Liver (tissue), 9 donors: ENCODE data around the gene LEF1. TPM values are rescaled to one million over a fixed set of nuclear protein-coding genes. Genes with fewer than 3 reads are reported as not detected.

Experiments
- DNase-seq: peaks from one replicate; pipeline ENCODE4 v3.0.0-alpha.2; 2017; ENCODE audit warnings: low spot score
- H3K27ac ChIP-seq, 2 donors: one replicate each; pipeline ENCODE4 v1.7.0; 2013; ENCODE audit warnings: inconsistent platforms in 2 of 2, low read length in 2 of 2, control low read depth in 1 of 2, low read depth in 1 of 2, mild to moderate bottlenecking in 1 of 2
- H3K27me3 ChIP-seq, 4 donors: one replicate each; pipeline versions ENCODE4 v1.6.1 to v1.7.0; 2013; ENCODE audit warnings: low read length in 3 of 4, inconsistent platforms in 1 of 4, mild to moderate bottlenecking in 1 of 4, moderate library complexity in 1 of 4; ENCODE audit not compliant: control insufficient read depth in 4 of 4, insufficient read depth in 4 of 4
- H3K36me3 ChIP-seq, 4 donors: one replicate each; pipeline versions ENCODE4 v1.6.1 to v1.7.0; 2013; ENCODE audit warnings: low read length in 3 of 4, mild to moderate bottlenecking in 3 of 4, low read depth in 1 of 4, moderate library complexity in 1 of 4; ENCODE audit not compliant: control insufficient read depth in 4 of 4, insufficient read depth in 3 of 4
- H3K4me1 ChIP-seq, 4 donors: one replicate each; pipeline versions ENCODE4 v1.6.1 to v1.7.0; 2013; ENCODE audit warnings: low read length in 3 of 4, mild to moderate bottlenecking in 3 of 4, moderate library complexity in 1 of 4; ENCODE audit not compliant: control insufficient read depth in 4 of 4, insufficient read depth in 4 of 4
- H3K4me3 ChIP-seq, 3 donors: one replicate each; pipeline versions ENCODE4 v1.6.1 to v1.7.0; 2013; ENCODE audit warnings: low read length in 3 of 3, control low read depth in 1 of 3, low read depth in 1 of 3, mild to moderate bottlenecking in 1 of 3
- H3K9ac ChIP-seq, 2 donors: one replicate each; pipeline ENCODE4 v1.7.0; 2013; ENCODE audit warnings: low read length in 2 of 2, mild to moderate bottlenecking in 2 of 2, moderate library complexity in 2 of 2, control low read depth in 1 of 2, low read depth in 1 of 2
- H3K9me3 ChIP-seq, 4 donors: one replicate each; pipeline versions ENCODE4 v1.6.1 to v1.7.0; 2013; ENCODE audit warnings: low read length in 3 of 4; ENCODE audit not compliant: control insufficient read depth in 4 of 4
- ATF3 ChIP-seq: IDR thresholded peaks from 2 replicates; pipeline ENCODE4 v1.6.1; 2016; ENCODE audit warnings: antibody characterized with exemption
- CTCF ChIP-seq: fragments of 150-350 bp; IDR thresholded peaks from 2 replicates; pipeline ENCODE4 v1.5.1; 2017; ENCODE audit warnings: improper control_type of control experiment, low read depth, low read length; ENCODE audit not compliant: missing input control
- EGR1 ChIP-seq, 2 donors: IDR thresholded peaks; 2 replicates each; pipeline ENCODE4 v1.6.1; 2016 to 2018; ENCODE audit warnings: antibody characterized with exemption in 2 of 2, low read depth in 2 of 2
- FOXA1 ChIP-seq: IDR thresholded peaks from 2 replicates; pipeline ENCODE4 v1.6.1; 2016; ENCODE audit warnings: antibody characterized with exemption
- FOXA2 ChIP-seq: IDR thresholded peaks from 2 replicates; pipeline ENCODE4 v1.6.1; 2016; ENCODE audit warnings: antibody characterized with exemption
- GABPA ChIP-seq, 2 donors: IDR thresholded peaks in 1 of 2; conservative IDR thresholded peaks in 1 of 2; 2 replicates each; pipeline ENCODE4 v1.6.1; 2016; ENCODE audit warnings: antibody characterized with exemption in 2 of 2, mild to moderate bottlenecking in 1 of 2, moderate library complexity in 1 of 2
- HNF4A ChIP-seq, 2 donors: conservative IDR thresholded peaks; 2 replicates each; pipeline ENCODE4 v1.6.1; 2016; ENCODE audit warnings: antibody characterized with exemption in 2 of 2, mild to moderate bottlenecking in 2 of 2
- HNF4G ChIP-seq: IDR thresholded peaks from 2 replicates; pipeline ENCODE4 v1.6.1; 2016; ENCODE audit warnings: antibody characterized with exemption
- JUND ChIP-seq, 2 donors: IDR thresholded peaks; 2 replicates each; pipeline ENCODE4 v1.6.1; 2016; ENCODE audit warnings: antibody characterized with exemption in 2 of 2
- MAX ChIP-seq: IDR thresholded peaks from 2 replicates; pipeline ENCODE4 v1.6.1; 2016; ENCODE audit warnings: antibody characterized with exemption
- NR2F2 ChIP-seq: IDR thresholded peaks from 2 replicates; pipeline ENCODE4 v1.6.1; 2016; ENCODE audit warnings: antibody characterized with exemption
- RAD21 ChIP-seq, 2 donors: IDR thresholded peaks; 2 replicates each; pipeline ENCODE4 v1.6.1; 2016; ENCODE audit warnings: antibody characterized with exemption in 2 of 2, mild to moderate bottlenecking in 2 of 2
- REST ChIP-seq: IDR thresholded peaks from 2 replicates; pipeline ENCODE4 v1.6.1; 2016; ENCODE audit warnings: antibody characterized with exemption, mild to moderate bottlenecking
- RXRA ChIP-seq, 2 donors: IDR thresholded peaks; 2 replicates each; pipeline ENCODE4 v1.6.1; 2017 to 2018; ENCODE audit warnings: antibody characterized with exemption in 2 of 2, mild to moderate bottlenecking in 1 of 2
- SP1 ChIP-seq: IDR thresholded peaks from 2 replicates; pipeline ENCODE4 v1.6.1; 2018; ENCODE audit warnings: antibody characterized with exemption, mild to moderate bottlenecking
- TAF1 ChIP-seq: conservative IDR thresholded peaks from 2 replicates; pipeline ENCODE4 v1.6.1; 2016; ENCODE audit warnings: antibody characterized with exemption, mild to moderate bottlenecking
- YY1 ChIP-seq: IDR thresholded peaks from 2 replicates; pipeline ENCODE4 v1.6.1; 2016; ENCODE audit warnings: antibody characterized with exemption, mild to moderate bottlenecking
- ZBTB33 ChIP-seq: IDR thresholded peaks from 2 replicates; pipeline ENCODE4 v1.6.1; 2016; ENCODE audit warnings: antibody characterized with exemption
- WGBS: extraction: QIAGEN DNeasy Blood & Tissue Kit; methylation state at CpG from one replicate; pipeline ENCODE4 v1.1.7; 2013; 5-methylcytosine and 5-hydroxymethylcytosine counted together
- polyA plus RNA-seq, 2 donors: library from polyadenylated mRNA; stranded (reverse) in 1 of 2; unstranded in 1 of 2; fragments of 200-250 nt in 1 of 2; fragments of >200 nt in 1 of 2; fragmentation: Nextera tagmentation in 1 of 2; extraction: Ambion mirVana in 1 of 2; gene quantifications; one replicate each; pipeline versions ENCODE4 v1.2.1 to v1.2.3, GENCODE V29; 2013 to 2015
- total RNA-seq, 2 donors: library from RNA; depleted of rRNA; stranded (reverse); fragments of >200 nt; gene quantifications; one replicate each; pipeline ENCODE4 v1.2.3, GENCODE V29; 2014
- donor health status: healthy.
- donor health status: healthy.
- donor health status: healthy.
- donor health status: healthy.
- donor health status: healthy.

LEF1 gene
- total and polyA plus RNA-seq, 4 donors, result 0.22 to 6.4 (median 0.46) TPM

- no peaks in the 10 kb centered on the region for H3K36me3 ChIP-seq
- DNase-seq, result no peak
- no peak overlapping the region for H3K27ac ChIP-seq
- no peaks in the 10 kb centered on the region for H3K9me3 ChIP-seq
- H3K4me3 ChIP-seq, result no peak overlapping the region
- no peaks in the 10 kb centered on the region for H3K4me1 ChIP-seq
- no peak overlapping the region for H3K9ac ChIP-seq
- H3K27me3 ChIP-seq, result no peaks in the 10 kb centered on the region
- no peak for TF ChIP-seq EGR1 (IDR thresholded peaks at IDR 0.05; ENCODE audit: low read depth in 2 of 2)
- TF ChIP-seq GABPA (IDR thresholded peaks at IDR 0.05 in 1 of 2, conservative IDR thresholded peaks at IDR 0.05 in 1 of 2), result no peak
- no peak for TF ChIP-seq RAD21 (IDR thresholded peaks at IDR 0.05)
- TF ChIP-seq SP1, result no peak
- TF ChIP-seq HNF4A (conservative IDR thresholded peaks at IDR 0.05), result no peak
- no peak for TF ChIP-seq FOXA1
- TF ChIP-seq FOXA2, result no peak
- no peak for TF ChIP-seq TAF1
- TF ChIP-seq ATF3, result no peak
- TF ChIP-seq HNF4G, result no peak
- no peak for TF ChIP-seq JUND (IDR thresholded peaks at IDR 0.05)
- no peak for TF ChIP-seq YY1
- no peak for TF ChIP-seq ZBTB33
- TF ChIP-seq RXRA (IDR thresholded peaks at IDR 0.05), result no peak
- no peak for TF ChIP-seq REST
- no peak for TF ChIP-seq CTCF
- no peak for TF ChIP-seq NR2F2
- no peak for TF ChIP-seq MAX
These were observed 47.8 kb upstream of the LEF1 start for GRCh38 chr4:108216510-108216909.

GRCh38 chr4:108215055-108215454, 46.3 kb upstream of the LEF1 start:
- WGBS, result 87% methylated on average over 4 of the region's 4 CpGs

More at GRCh38 chr4:108215055-108215454, 46.3 kb upstream of the LEF1 start:
- Histone ChIP-seq H3K27ac (no peak overlapping the region), H3K36me3 (no peaks in the 10 kb centered on the region), H3K4me3 (no peak overlapping the region), H3K27me3 (no peaks in the 10 kb centered on the region), H3K9me3 (no peaks in the 10 kb centered on the region), H3K4me1 (peaks cover 0 to 2% (median 0%) of the 10 kb centered on the region in 4 donors), H3K9ac (no peak overlapping the region)
- no peak for DNase-seq
- TF ChIP-seq ZBTB33 (no peak), JUND (IDR thresholded peaks at IDR 0.05) (peak in 1 of 2 donors; percentile 22), GABPA (IDR thresholded peaks at IDR 0.05 in 1 of 2, conservative IDR thresholded peaks at IDR 0.05 in 1 of 2) (no peak), NR2F2 (no peak)
